Bronchial epithelial cell (primary cell): ENCODE measurements around the gene TSPAN16. TPM values are rescaled to one million over a fixed set of nuclear protein-coding genes. Genes with fewer than 3 reads are reported as not detected.

Experiments used
- DNase-seq: peaks from one replicate; pipeline ENCODE4 v3.0.0-alpha.2; 2010; ENCODE audit warnings: low read depth
- FAIRE-seq: peaks from 2 replicates; lab custom pipeline; 2011; peaks lifted over from hg19 to GRCh38; lab: Jason Lieb, UNC
- H3K27me3 ChIP-seq: 2 replicates; pipeline ENCODE4 v1.5.1; 2011; ENCODE audit warnings: low read length; ENCODE audit not compliant: control insufficient read depth, insufficient read depth
- H3K36me3 ChIP-seq: 2 replicates; pipeline ENCODE4 v1.5.1; 2011; ENCODE audit warnings: low read length; ENCODE audit not compliant: control insufficient read depth, insufficient read depth
- H3K4me3 ChIP-seq: 2 replicates; pipeline ENCODE4 v1.5.1; 2011; ENCODE audit warnings: mild to moderate bottlenecking, low read depth, low read length, control low read depth
- CTCF ChIP-seq: IDR thresholded peaks from 2 replicates; pipeline ENCODE4 v1.5.1; 2011; ENCODE audit warnings: mild to moderate bottlenecking, moderate library complexity, low read length, control low read depth, inconsistent platforms; ENCODE audit not compliant: insufficient read depth, severe bottlenecking
- total RNA-seq: library from RNA; depleted of rRNA; stranded (reverse); fragments of >200 nt; gene quantifications from 2 replicates; pipeline ENCODE4 v1.2.1, GENCODE V29; 2014

TSPAN16 gene
- total RNA-seq, 1 donor from 2014 or later, result not detected

- peaks cover 10% of the 10 kb centered on the region for H3K36me3 ChIP-seq
- FAIRE-seq, result no peak
- TF ChIP-seq CTCF, result no peak
Observed at GRCh38 chr19:11361771-11362731, 66.1 kb downstream of the TSPAN16 start.

GRCh38 chr19:11363881-11364280 is 67.9 kb downstream of the TSPAN16 start:
- no peak for TF ChIP-seq CTCF
- no peak for FAIRE-seq
- no peak for DNase-seq
- Histone ChIP-seq H3K27me3 (no peaks in the 10 kb centered on the region), H3K36me3 (peaks cover 13% of the 10 kb centered on the region), H3K4me3 (no peak overlapping the region)

More at GRCh38 chr19:11361771-11362731, 66.1 kb downstream of the TSPAN16 start:
- no peak overlapping the region for H3K4me3 ChIP-seq
- no peak for DNase-seq
- H3K27me3 ChIP-seq, result no peaks in the 10 kb centered on the region

- Histone ChIP-seq H3K4me3 (no peak overlapping the region), H3K27me3 (no peaks in the 10 kb centered on the region), H3K36me3 (peaks cover 13% of the 10 kb centered on the region)
- FAIRE-seq (no peak), DNase-seq (no peak)
- TF ChIP-seq CTCF, result no peak
Observed at GRCh38 chr19:11364296-11364904, 68.4 kb downstream of the TSPAN16 start.

- DNase-seq (no peak), FAIRE-seq (no peak)
- Histone ChIP-seq H3K4me3 (no peak overlapping the region), H3K36me3 (peaks cover 14% of the 10 kb centered on the region), H3K27me3 (no peaks in the 10 kb centered on the region)
- no peak for TF ChIP-seq CTCF
Observed at GRCh38 chr19:11364935-11365334, 69.0 kb downstream of the TSPAN16 start.

Other genes with a start within 250 kb of the TSPAN16 start
- 72.7 and 109 TPM in 2 replicates for gene LDLR, start 206.7 kb upstream of the TSPAN16 start, total RNA-seq
- gene SPC24, start 140.4 kb upstream of the TSPAN16 start, total RNA-seq, result 1.6 and 1.7 TPM in 2 replicates
- gene KANK2, start 98.6 kb upstream of the TSPAN16 start, total RNA-seq, result 10.2 and 10.8 TPM in 2 replicates
- not detected in 2 replicates for gene ANGPTL8, start 56.5 kb upstream of the TSPAN16 start, total RNA-seq
- 10.5 and 21.4 TPM in 2 replicates for gene DOCK6, start 33.6 kb upstream of the TSPAN16 start, total RNA-seq
- 37.4 and 88.3 TPM in 2 replicates for gene RAB3D, start 43.5 kb downstream of the TSPAN16 start, total RNA-seq
- gene TMEM205, start 50.1 kb downstream of the TSPAN16 start, total RNA-seq, result 70.6 and 116 TPM in 2 replicates
- gene CCDC159, start 50.4 kb downstream of the TSPAN16 start, total RNA-seq, result 7.9 and 11.1 TPM in 2 replicates
- 1.8 and 6.0 TPM in 2 replicates for gene PLPPR2, start 59.3 kb downstream of the TSPAN16 start, total RNA-seq
- gene SWSAP1, start 78.5 kb downstream of the TSPAN16 start, total RNA-seq, result 0.53 and 0.90 TPM in 2 replicates
- gene EPOR, start 88.2 kb downstream of the TSPAN16 start, total RNA-seq, result 0.26 and 1.0 TPM in 2 replicates
- gene RGL3, start 123.2 kb downstream of the TSPAN16 start, total RNA-seq, result 0.26 TPM in 2 replicates
- not detected in 2 replicates for gene ODAD3, start 139.0 kb downstream of the TSPAN16 start, total RNA-seq
- 67.9 and 75.8 TPM in 2 replicates for gene PRKCSH, start 139.5 kb downstream of the TSPAN16 start, total RNA-seq
- not detected in 2 replicates for gene ELAVL3, start 184.9 kb downstream of the TSPAN16 start, total RNA-seq
- gene ZNF653, start 209.7 kb downstream of the TSPAN16 start, total RNA-seq, result 5.3 and 8.3 TPM in 2 replicates
- gene ECSIT, start 233.0 kb downstream of the TSPAN16 start, total RNA-seq, result 27.7 and 57.4 TPM in 2 replicates
- not detected in 2 replicates for gene CNN1, start 242.7 kb downstream of the TSPAN16 start, total RNA-seq